Activated naive CD4-positive, alpha-beta T cell treated with anti-CD3 and anti-CD28 coated beads, Interleukin-2, amount 50 U/mL, for 24 hours (primary cell): ENCODE results near the gene SPRED2.

Experiments
- H3K27ac Mint-ChIP-seq: one replicate; pipeline ENCODE4 v1.8.0; 2021; ENCODE audit warnings: mild to moderate bottlenecking, mixed read lengths
- H3K27me3 Mint-ChIP-seq: one replicate; pipeline ENCODE4 v1.8.0; 2021; ENCODE audit warnings: mixed read lengths
- H3K36me3 Mint-ChIP-seq: one replicate; pipeline ENCODE4 v1.8.0; 2021; ENCODE audit warnings: mixed read lengths
- H3K4me1 Mint-ChIP-seq: one replicate; pipeline ENCODE4 v1.8.0; 2021; ENCODE audit warnings: mixed read lengths
- H3K4me3 Mint-ChIP-seq: one replicate; pipeline ENCODE4 v1.8.0; 2021; ENCODE audit warnings: mild to moderate bottlenecking, mixed read lengths
- H3K9me3 Mint-ChIP-seq: one replicate; pipeline ENCODE4 v1.8.0; 2021; ENCODE audit warnings: mixed read lengths

Gene SPRED2

GRCh38 chr2:65453916-65454315 lies 21.5 kb upstream of the SPRED2 start:
- no peak overlapping the region for H3K4me3 Mint-ChIP-seq
- H3K27me3 Mint-ChIP-seq: peaks cover 15% of the 10 kb centered on the region
- H3K9me3 Mint-ChIP-seq: no peaks in the 10 kb centered on the region

GRCh38 chr2:65452150-65452895 lies 19.9 kb upstream of the SPRED2 start:
- no peaks in the 10 kb centered on the region for H3K4me1 Mint-ChIP-seq
- no peak overlapping the region for H3K4me3 Mint-ChIP-seq
- no peak overlapping the region for H3K27ac Mint-ChIP-seq
- H3K36me3 Mint-ChIP-seq: no peaks in the 10 kb centered on the region
- H3K27me3 Mint-ChIP-seq: peaks cover 15% of the 10 kb centered on the region
- H3K9me3 Mint-ChIP-seq: no peaks in the 10 kb centered on the region

More at GRCh38 chr2:65453916-65454315, 21.5 kb upstream of the SPRED2 start:
- Mint-ChIP-seq H3K4me1 (no peaks in the 10 kb centered on the region), H3K36me3 (no peaks in the 10 kb centered on the region), H3K27ac (no peak overlapping the region)

- H3K27me3 Mint-ChIP-seq: peaks cover 15% of the 10 kb centered on the region
- H3K4me1 Mint-ChIP-seq: no peaks in the 10 kb centered on the region
- H3K36me3 Mint-ChIP-seq: no peaks in the 10 kb centered on the region
- H3K27ac Mint-ChIP-seq: no peak overlapping the region
- no peaks in the 10 kb centered on the region for H3K9me3 Mint-ChIP-seq
- no peak overlapping the region for H3K4me3 Mint-ChIP-seq
These were observed 18.4 kb upstream of the SPRED2 start for GRCh38 chr2:65450810-65451209.

- Mint-ChIP-seq H3K36me3 (no peaks in the 10 kb centered on the region), H3K27ac (no peak overlapping the region), H3K9me3 (no peaks in the 10 kb centered on the region), H3K4me1 (no peaks in the 10 kb centered on the region), H3K4me3 (no peak overlapping the region), H3K27me3 (peaks cover 15% of the 10 kb centered on the region)
These were observed 18.0 kb upstream of the SPRED2 start for GRCh38 chr2:65450393-65450792.

- Mint-ChIP-seq H3K9me3 (no peaks in the 10 kb centered on the region), H3K27me3 (peaks cover 6% of the 10 kb centered on the region), H3K36me3 (no peaks in the 10 kb centered on the region), H3K27ac (no peak overlapping the region), H3K4me3 (no peak overlapping the region), H3K4me1 (no peaks in the 10 kb centered on the region)
These were observed 11.2 kb upstream of the SPRED2 start for GRCh38 chr2:65443509-65444186.

- Mint-ChIP-seq H3K36me3 (no peaks in the 10 kb centered on the region), H3K27ac (no peak overlapping the region), H3K4me1 (no peaks in the 10 kb centered on the region), H3K9me3 (no peaks in the 10 kb centered on the region), H3K4me3 (no peak overlapping the region), H3K27me3 (peaks cover 8% of the 10 kb centered on the region)
These were observed 10.1 kb upstream of the SPRED2 start for GRCh38 chr2:65442420-65443020.

GRCh38 chr2:65438137-65438899 lies 5.9 kb upstream of the SPRED2 start:
- peaks cover 16% of the 10 kb centered on the region for H3K4me1 Mint-ChIP-seq
- peaks cover 29% of the 10 kb centered on the region for H3K27me3 Mint-ChIP-seq
- no peaks in the 10 kb centered on the region for H3K36me3 Mint-ChIP-seq
- H3K9me3 Mint-ChIP-seq: no peaks in the 10 kb centered on the region
- no peak overlapping the region for H3K4me3 Mint-ChIP-seq
- no peak overlapping the region for H3K27ac Mint-ChIP-seq

- H3K4me1 Mint-ChIP-seq: peaks cover 16% of the 10 kb centered on the region
- peaks cover 29% of the 10 kb centered on the region for H3K27me3 Mint-ChIP-seq
- no peaks in the 10 kb centered on the region for H3K9me3 Mint-ChIP-seq
- H3K36me3 Mint-ChIP-seq: no peaks in the 10 kb centered on the region
- peak overlapping the region; percentile 96 for H3K4me3 Mint-ChIP-seq
- peak overlapping the region; percentile 75 for H3K27ac Mint-ChIP-seq
These were observed 5.2 kb upstream of the SPRED2 start for GRCh38 chr2:65437392-65438135.

- Mint-ChIP-seq H3K27me3 (peaks cover 29% of the 10 kb centered on the region), H3K27ac (peak overlapping the region; percentile 15), H3K4me3 (peak overlapping the region; percentile 96), H3K9me3 (no peaks in the 10 kb centered on the region), H3K4me1 (peaks cover 16% of the 10 kb centered on the region), H3K36me3 (no peaks in the 10 kb centered on the region)
These were observed 4.4 kb upstream of the SPRED2 start for GRCh38 chr2:65436824-65437221.

- Mint-ChIP-seq H3K27me3 (peaks cover 29% of the 10 kb centered on the region), H3K36me3 (no peaks in the 10 kb centered on the region), H3K4me3 (peak overlapping the region; percentile 96), H3K4me1 (peaks cover 16% of the 10 kb centered on the region), H3K27ac (peak overlapping the region; percentile 35), H3K9me3 (no peaks in the 10 kb centered on the region)
These were observed 3.9 kb upstream of the SPRED2 start for GRCh38 chr2:65436169-65436823.

- peak overlapping the region; percentile 96 for H3K4me3 Mint-ChIP-seq
- no peaks in the 10 kb centered on the region for H3K9me3 Mint-ChIP-seq
- no peak overlapping the region for H3K27ac Mint-ChIP-seq
- peaks cover 16% of the 10 kb centered on the region for H3K4me1 Mint-ChIP-seq
- peaks cover 29% of the 10 kb centered on the region for H3K27me3 Mint-ChIP-seq
- H3K36me3 Mint-ChIP-seq: no peaks in the 10 kb centered on the region
These were observed 3.3 kb upstream of the SPRED2 start for GRCh38 chr2:65435625-65436168.

GRCh38 chr2:65434592-65435241 lies 2.3 kb upstream of the SPRED2 start:
- no peak overlapping the region for H3K27ac Mint-ChIP-seq
- peaks cover 26% of the 10 kb centered on the region for H3K27me3 Mint-ChIP-seq
- peak overlapping the region; percentile 42 for H3K4me3 Mint-ChIP-seq
- peaks cover 22% of the 10 kb centered on the region for H3K4me1 Mint-ChIP-seq
- H3K36me3 Mint-ChIP-seq: no peaks in the 10 kb centered on the region
- no peaks in the 10 kb centered on the region for H3K9me3 Mint-ChIP-seq

- Mint-ChIP-seq H3K27me3 (peaks cover 16% of the 10 kb centered on the region), H3K4me3 (peak overlapping the region; percentile 94), H3K27ac (peak overlapping the region; percentile 62), H3K36me3 (no peaks in the 10 kb centered on the region), H3K9me3 (no peaks in the 10 kb centered on the region), H3K4me1 (peaks cover 16% of the 10 kb centered on the region)
These were observed 775 bp downstream of the SPRED2 start for GRCh38 chr2:65431421-65432226.
